Mesodermal cell (in vitro differentiated cells): ENCODE measurements around the gene ALG11.

Experiments used
- H3K27ac ChIP-seq: 2 replicates; pipeline ENCODE4 v1.7.0; 2013; ENCODE audit warnings: mild to moderate bottlenecking, low read depth, low read length, moderate library complexity; ENCODE audit not compliant: severe bottlenecking
- H3K36me3 ChIP-seq: 2 replicates; pipeline ENCODE4 v1.7.1; 2013; ENCODE audit warnings: mild to moderate bottlenecking, low read length, moderate library complexity; ENCODE audit not compliant: control insufficient read depth, insufficient read depth
- H3K4me1 ChIP-seq: one replicate; pipeline ENCODE4 v1.7.1; 2013; ENCODE audit warnings: mild to moderate bottlenecking, low read length; ENCODE audit not compliant: insufficient read depth, control insufficient read depth, poor library complexity, severe bottlenecking
- H3K4me3 ChIP-seq: 2 replicates; pipeline ENCODE4 v1.7.0; 2013; ENCODE audit warnings: low read length, control low read depth, mild to moderate bottlenecking; ENCODE audit not compliant: insufficient read depth, poor library complexity, severe bottlenecking; ENCODE audit errors: extremely low read depth
- H3K9me3 ChIP-seq: 2 replicates; pipeline ENCODE4 v1.7.1; 2013; ENCODE audit warnings: mild to moderate bottlenecking, low read length, moderate library complexity; ENCODE audit not compliant: control insufficient read depth
- WGBS, 2 experiments: methylation state at CpG; one replicate each; pipeline ENCODE4 v1.1.5; 2013; ENCODE audit warnings: missing lambda C conversion rate in 2 of 2; ENCODE audit not compliant: insufficient coverage in 2 of 2; 5-methylcytosine and 5-hydroxymethylcytosine counted together

The ALG11 gene

DNA sequence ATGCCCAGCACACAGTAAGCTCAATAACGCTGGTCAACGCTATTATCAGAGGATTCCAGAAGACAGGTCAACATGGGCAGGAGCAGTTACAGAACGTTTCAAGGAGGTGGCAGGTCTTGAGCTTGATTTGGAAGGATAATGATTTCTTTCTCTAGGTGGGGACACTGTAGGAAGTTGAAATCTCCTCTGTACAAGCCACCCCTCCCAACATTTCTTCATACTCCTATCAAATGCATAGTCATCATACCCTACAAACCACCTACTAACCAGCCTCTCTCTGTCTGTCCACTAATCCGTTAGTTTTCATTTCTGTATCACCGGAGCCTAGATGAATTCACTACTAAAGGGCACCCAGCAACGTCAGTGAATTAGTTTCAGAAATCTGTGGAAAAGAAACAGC, 2.3 kb upstream of the ALG11 start:
- no peaks in the 10 kb centered on the region for H3K9me3 ChIP-seq
- H3K36me3 ChIP-seq: peaks cover under 1% of the 10 kb centered on the region
- no peak overlapping the region for H3K27ac ChIP-seq
- H3K4me1 ChIP-seq: no peaks in the 10 kb centered on the region
- H3K4me3 ChIP-seq: no peak overlapping the region
- WGBS, 2 experiments: 65 to 67% methylated on average over 4 to 5 of the region's 6 CpGs

DNA sequence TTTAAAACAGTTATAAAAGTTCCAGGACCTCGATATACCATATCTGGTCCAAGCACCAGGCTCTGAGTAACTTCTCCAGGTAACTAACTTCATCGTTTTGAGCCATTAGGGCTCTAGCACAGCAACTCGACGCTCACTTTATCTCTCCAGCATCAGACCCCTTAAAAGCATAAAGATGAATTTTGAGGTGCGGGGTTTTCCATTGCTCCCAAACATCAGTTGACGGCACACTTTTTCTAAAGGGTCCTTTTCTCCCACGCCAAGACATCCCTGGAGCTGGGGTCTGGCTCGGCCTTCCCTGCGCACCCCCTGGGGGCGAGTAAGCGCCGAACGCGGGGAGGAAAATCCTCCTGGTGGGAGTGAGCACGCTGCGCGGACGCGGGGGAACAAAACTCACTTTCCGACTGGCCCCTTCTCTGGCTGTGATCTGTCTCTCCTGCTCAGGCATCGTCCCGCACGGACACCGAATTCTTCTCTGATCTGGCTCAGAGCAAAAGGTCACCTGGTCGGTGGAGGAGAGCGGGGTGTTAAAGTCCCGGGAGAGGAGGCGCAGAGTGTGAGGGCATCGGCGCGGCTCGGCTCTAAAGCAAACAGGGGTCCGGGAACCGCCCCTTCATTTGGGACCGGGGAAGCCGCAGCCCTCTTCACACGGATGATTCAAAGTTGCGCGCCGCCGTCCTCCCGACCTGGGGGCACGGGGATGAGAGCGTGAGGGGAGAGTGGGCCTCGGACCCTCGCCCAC, 1.1 kb upstream of the ALG11 start, which contains the start of gene ATP7B:
TSS of gene ATP7B (minus strand) at position 561 of the 742 bp plus-strand sequence. CDS start at position 448, 113 bp downstream.
- no peaks in the 10 kb centered on the region for H3K9me3 ChIP-seq
- peaks cover 11% of the 10 kb centered on the region for H3K36me3 ChIP-seq
- H3K27ac ChIP-seq: peak within 1 kb of the TSS; percentile 81
- H3K4me3 ChIP-seq: peak within 1 kb of the TSS; percentile 80
- no peaks in the 10 kb centered on the region for H3K4me1 ChIP-seq
- WGBS, 2 experiments: 1 to 2% methylated on average over 33 to 34 of the region's 46 CpGs

DNA sequence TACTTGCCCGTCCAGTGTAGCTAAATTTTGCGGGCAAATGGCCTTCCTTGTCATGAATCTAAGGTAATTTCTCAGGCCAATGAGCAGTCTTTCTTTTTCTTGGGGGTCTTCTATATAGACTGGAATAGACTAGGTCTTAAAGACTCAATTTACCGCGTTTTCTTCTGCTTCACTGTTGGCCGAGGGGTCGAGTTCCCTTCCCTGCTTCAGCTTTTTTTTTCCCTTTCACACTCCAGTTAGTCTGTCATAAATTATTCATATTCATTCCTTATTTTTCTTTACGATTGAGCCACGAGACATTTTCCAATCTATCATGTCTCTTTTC, 276 bp downstream of the ALG11 start:
- WGBS, 2 experiments: 0% methylated on average over 7 to 8 of the region's 8 CpGs
- Histone ChIP-seq H3K36me3 (peaks cover 26% of the 10 kb centered on the region), H3K27ac (peak overlapping the region; percentile 81)

DNA sequence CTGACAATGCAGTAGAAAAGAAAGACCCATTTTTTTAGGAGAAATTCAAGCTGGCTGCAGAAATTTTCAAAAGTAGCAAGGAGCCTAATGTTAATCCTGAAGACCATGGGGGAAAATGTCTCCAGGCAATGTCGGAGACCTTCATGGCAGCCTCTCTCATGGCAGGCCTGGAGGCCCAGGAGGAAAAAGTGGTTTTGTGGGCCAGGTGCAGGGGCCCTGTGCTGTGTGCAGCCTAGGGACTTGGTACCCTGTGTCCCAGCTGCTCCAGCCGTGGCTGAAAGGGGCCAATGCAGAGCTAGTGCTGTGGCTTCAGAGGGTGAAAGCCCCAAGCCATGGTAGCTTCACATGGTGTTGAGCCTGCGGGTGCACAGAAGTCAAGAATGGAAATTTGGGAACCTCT, 4.1 kb downstream of the ALG11 start:
- no peak overlapping the region for H3K27ac ChIP-seq
- no peaks in the 10 kb centered on the region for H3K4me1 ChIP-seq
- 89 to 100% methylated on average over 3 of the region's 3 CpGs for WGBS, 2 experiments
- H3K36me3 ChIP-seq: peaks cover 59% of the 10 kb centered on the region
- H3K9me3 ChIP-seq: no peaks in the 10 kb centered on the region
- no peak overlapping the region for H3K4me3 ChIP-seq

More for the DNA sequence above, 276 bp downstream of the ALG11 start:
- Histone ChIP-seq H3K9me3 (no peaks in the 10 kb centered on the region), H3K4me3 (peak overlapping the region; percentile 80), H3K4me1 (no peaks in the 10 kb centered on the region)

DNA sequence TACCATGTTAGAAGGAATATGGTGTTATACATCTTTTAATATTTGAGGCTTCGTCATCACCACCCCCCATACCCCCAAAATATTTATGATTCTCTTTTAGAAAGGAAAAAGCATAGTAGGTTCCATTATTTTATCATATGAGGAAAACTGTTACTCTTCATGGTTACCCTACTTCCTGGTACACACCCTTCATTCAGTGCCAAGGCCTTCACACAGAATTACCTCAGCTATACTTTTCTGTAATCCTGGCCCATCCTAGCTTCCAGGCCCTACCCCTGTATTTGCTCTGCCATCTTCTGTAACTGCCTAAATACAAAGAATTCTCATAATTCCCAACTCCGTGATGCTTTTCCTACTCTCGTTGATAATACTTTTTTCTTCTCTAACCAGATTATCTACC, 8.0 kb downstream of the ALG11 start:
- peaks cover 94% of the 10 kb centered on the region for H3K36me3 ChIP-seq
- no peaks in the 10 kb centered on the region for H3K4me1 ChIP-seq
- WGBS, 2 experiments: 93 to 95% methylated on average over 2 of the region's 3 CpGs
- no peak overlapping the region for H3K4me3 ChIP-seq
- H3K27ac ChIP-seq: no peak overlapping the region
- no peaks in the 10 kb centered on the region for H3K9me3 ChIP-seq

DNA sequence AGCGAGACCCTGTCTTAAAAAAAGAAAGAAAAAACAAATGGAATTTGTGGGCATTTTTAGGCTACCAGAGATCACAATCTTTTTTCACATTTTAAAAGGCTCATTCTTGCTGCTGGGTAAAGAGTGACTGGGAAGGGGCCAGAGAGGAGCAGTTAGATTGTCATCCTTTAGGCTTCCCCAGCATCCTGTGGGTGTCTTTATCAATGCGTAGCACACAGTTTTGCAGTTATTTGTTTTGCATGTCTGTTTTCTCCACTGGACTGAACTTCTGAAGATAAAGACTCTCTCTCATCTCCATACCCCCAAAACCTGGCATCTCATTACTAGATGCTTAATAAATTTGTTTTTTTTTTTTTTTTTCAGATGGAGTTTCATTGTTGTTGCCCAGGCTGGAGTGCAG, 10.2 kb downstream of the ALG11 start:
- 100% methylated on average over 1 of the region's 2 CpGs; no CpG with 5 or more reads in 1 of the 2 experiments for WGBS, 2 experiments
- Histone ChIP-seq H3K36me3 (peaks cover 94% of the 10 kb centered on the region), H3K27ac (no peak overlapping the region), H3K4me1 (no peaks in the 10 kb centered on the region), H3K9me3 (peaks cover 8% of the 10 kb centered on the region), H3K4me3 (no peak overlapping the region)

DNA sequence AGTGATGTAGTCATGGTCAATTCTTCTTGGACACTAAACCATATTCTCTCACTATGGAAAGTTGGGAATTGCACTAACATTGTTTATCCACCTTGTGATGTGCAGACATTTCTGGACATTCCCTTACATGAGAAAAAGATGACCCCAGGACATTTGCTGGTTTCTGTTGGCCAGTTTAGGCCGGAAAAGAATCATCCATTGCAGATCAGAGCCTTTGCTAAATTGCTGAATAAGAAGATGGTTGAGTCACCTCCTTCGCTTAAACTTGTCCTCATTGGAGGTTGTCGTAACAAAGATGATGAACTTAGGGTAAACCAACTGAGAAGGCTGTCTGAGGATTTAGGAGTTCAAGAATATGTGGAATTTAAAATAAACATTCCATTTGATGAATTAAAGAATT, 12.3 kb downstream of the ALG11 start, which contains the start of gene UTP14C:
TSS of gene UTP14C (plus strand) at position 211 of the 400 bp plus-strand sequence. CDS start 4,114 bp downstream, outside the sequence.
- H3K9me3 ChIP-seq: peaks cover 13% of the 10 kb centered on the region
- H3K27ac ChIP-seq: no peak within 1 kb of the TSS
- H3K36me3 ChIP-seq: peaks cover 97% of the 10 kb centered on the region
- no peaks in the 10 kb centered on the region for H3K4me1 ChIP-seq
- 91 to 94% methylated on average over 2 to 3 of the region's 3 CpGs for WGBS, 2 experiments
- no peak within 1 kb of the TSS for H3K4me3 ChIP-seq

DNA sequence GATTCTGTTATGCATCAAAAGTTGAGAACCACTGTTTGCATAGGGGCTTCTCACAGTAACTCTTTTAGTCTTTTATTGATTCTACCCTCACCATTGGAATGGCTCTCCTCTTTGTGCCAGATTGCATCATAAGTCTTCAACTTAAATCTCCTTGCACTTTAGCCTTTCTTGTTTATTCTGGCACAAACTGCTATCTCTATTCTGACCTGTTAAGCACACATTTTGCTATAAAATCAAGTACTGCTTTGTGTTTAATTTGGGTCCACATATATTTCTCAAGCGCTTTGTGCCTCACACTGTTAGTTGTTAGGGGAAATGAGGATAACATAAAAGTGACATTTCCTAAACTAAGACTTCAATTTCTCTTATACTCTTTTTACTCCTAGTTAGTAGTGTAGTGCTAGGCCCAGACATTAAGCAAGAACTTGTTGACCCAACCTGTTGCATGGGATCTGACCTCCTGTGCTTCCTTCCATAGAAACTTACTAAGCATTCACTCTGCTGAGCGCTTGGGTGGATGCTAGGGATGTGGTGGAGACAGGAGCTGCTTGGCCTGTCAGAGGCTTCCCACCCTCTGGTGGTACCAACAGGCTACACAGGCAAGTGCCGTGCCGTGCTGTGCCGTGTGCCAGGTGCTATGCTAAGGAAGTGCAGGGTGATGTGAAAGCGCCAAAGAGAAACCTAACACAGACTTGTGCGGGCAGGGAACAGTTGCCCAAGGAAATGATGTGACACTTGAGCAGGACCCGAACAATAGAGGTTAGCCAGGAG, 13.5 kb downstream of the ALG11 start:
- H3K4me3 ChIP-seq: no peak overlapping the region
- 93 to 94% methylated on average over 6 of the region's 8 CpGs for WGBS, 2 experiments
- H3K9me3 ChIP-seq: peaks cover 16% of the 10 kb centered on the region
- H3K36me3 ChIP-seq: peaks cover 94% of the 10 kb centered on the region
- H3K27ac ChIP-seq: no peak overlapping the region
- no peaks in the 10 kb centered on the region for H3K4me1 ChIP-seq

DNA sequence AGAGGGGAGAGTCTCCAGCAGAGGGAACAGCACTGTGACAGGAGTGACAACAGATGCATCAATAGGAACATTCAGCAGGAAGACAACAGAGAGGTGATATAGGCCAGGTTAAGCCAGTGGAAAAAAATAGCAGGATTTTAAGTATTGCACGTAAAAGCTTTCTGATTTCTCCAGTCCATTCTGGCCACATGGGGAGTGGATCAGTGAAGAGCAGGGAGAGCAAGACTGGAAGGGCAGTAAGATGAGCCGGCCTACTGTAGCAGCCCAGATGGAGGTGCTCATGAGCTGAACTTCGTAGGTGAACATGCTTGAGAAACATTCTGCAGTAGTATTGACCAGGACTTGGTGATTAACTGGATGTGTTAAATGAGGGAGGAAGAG, 14.0 kb downstream of the ALG11 start:
- Histone ChIP-seq H3K27ac (no peak overlapping the region), H3K36me3 (peaks cover 91% of the 10 kb centered on the region), H3K4me1 (no peaks in the 10 kb centered on the region), H3K4me3 (no peak overlapping the region), H3K9me3 (peaks cover 16% of the 10 kb centered on the region)
- 94 to 100% methylated on average over 2 to 3 of the region's 3 CpGs for WGBS, 2 experiments

DNA sequence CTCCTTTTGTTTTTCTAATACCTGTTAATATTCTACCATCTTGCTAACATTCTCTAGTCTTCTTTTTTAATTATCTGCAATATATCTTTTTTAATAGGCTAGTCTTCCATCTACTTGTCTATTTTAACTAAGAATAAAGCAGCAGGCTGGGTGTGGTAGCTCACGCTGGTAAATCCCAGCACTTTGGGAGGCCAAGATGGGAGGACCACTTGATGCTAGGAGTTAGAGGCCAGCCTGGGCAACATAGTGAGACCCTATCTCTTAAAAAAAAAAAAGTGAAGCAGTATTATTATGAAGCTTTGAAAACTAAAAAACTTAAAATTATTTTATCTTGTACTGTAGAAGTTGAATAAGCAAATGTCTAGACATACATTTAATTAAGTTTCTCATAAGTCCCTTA, 15.6 kb downstream of the ALG11 start:
- no peak overlapping the region for H3K4me3 ChIP-seq
- no peak overlapping the region for H3K27ac ChIP-seq
- WGBS, 2 experiments: no CpG with 5 or more reads among the region's 1 CpG
- H3K4me1 ChIP-seq: no peaks in the 10 kb centered on the region
- H3K9me3 ChIP-seq: peaks cover 16% of the 10 kb centered on the region
- peaks cover 75% of the 10 kb centered on the region for H3K36me3 ChIP-seq

DNA sequence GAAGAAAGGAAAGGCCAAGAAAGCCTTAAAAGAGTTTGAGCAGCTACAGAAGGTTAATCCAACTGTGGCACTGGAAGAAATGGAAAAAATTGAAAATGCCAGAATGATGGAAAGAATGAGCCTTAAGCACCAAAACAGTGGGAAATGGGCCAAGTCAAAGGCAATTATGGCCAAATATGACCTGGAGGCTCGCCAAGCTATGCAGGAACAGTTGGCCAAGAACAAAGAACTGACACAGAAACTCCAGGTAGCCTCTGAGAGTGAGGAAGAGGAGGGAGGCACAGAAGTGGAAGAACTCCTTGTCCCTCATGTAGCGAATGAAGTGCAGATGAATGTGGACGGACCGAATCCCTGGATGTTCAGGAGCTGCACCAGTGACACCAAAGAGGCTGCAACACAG, 17.4 kb downstream of the ALG11 start:
- H3K4me3 ChIP-seq: no peak overlapping the region
- no peak overlapping the region for H3K27ac ChIP-seq
- H3K9me3 ChIP-seq: peaks cover 16% of the 10 kb centered on the region
- H3K36me3 ChIP-seq: peaks cover 58% of the 10 kb centered on the region
- H3K4me1 ChIP-seq: no peaks in the 10 kb centered on the region
- WGBS, 2 experiments: 92 to 98% methylated on average over 4 of the region's 4 CpGs
